ENCODE data around the gene ALAD.

- TF ChIP-seq EZH2 (IDR thresholded peaks at IDR 0.05; ENCODE audit: borderline replicate concordance, low read depth, low read length, severe bottlenecking) (no peak), CTCF (IDR thresholded peaks at IDR 0.05; ENCODE audit: borderline replicate concordance, extremely low read depth, low read length, poor library complexity, severe bottlenecking) (no peak)
Measured at GRCh38 chr9:113444736-113445135, 43.7 kb upstream of the ALAD start.

Measured in DND-41 (cell line).